Fibroblast of skin of back (primary cell): ENCODE data around the gene IRS1. TPM values are rescaled to one million over a fixed set of nuclear protein-coding genes. Genes with fewer than 3 reads are reported as not detected.
A peak's percentile ranks its signal among the peaks of the same experiment; 100 is the strongest.
"Not testable (repeated sequence)": the region's sequence is repeated elsewhere in the genome, so short reads cannot be mapped to it uniquely, and the experiment has no call there.

Experiments used
- DNase-seq: peaks from one replicate; pipeline ENCODE4 v3.0.0-alpha.2; 2013
- polyA plus RNA-seq, 2 experiments: library from polyadenylated mRNA; unstranded; fragments of 120-200 nt; gene quantifications; one replicate each; pipeline ENCODE4 v1.2.1, GENCODE V29; 2013; ENCODE audit not compliant: insufficient read length in 2 of 2

Gene IRS1
- polyA plus RNA-seq (2013, experiment 1 of 2; ENCODE audit: insufficient read length) = 8.6 TPM
- 5.6 TPM for polyA plus RNA-seq (2013, experiment 2 of 2; ENCODE audit: insufficient read length)

GRCh38 chr2:226799211-226799975 is at the start of gene IRS1:
Gene IRS1 (minus strand): TSS chr2:226799820. CDS start chr2:226798738, 1,082 bp downstream.
- DNase-seq = peak; percentile 81

DNA sequence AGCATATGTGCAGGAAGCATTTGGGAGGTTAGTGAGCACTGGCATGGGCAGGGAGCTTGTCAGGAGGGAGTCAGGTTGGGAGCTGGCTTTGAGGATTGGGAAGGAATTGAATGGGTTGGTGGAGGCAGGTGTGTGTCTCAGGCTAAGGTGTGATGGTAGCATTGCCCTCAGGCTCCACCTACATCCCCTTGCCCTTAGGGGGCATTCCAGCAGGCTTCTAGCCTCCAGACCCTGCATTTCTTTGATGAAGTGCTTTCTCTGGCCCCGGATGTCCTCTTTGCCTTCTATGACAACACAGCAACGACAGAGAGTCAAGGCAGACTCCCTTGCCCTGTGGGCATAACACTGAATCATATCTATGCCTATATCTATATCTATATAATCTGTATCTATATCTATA is 49.7 kb upstream of the IRS1 start:
- no peak for DNase-seq

GRCh38 chr2:226847511-226847910 is 47.9 kb upstream of the IRS1 start:
- no peak for DNase-seq

GRCh38 chr2:226847090-226847489 is 47.5 kb upstream of the IRS1 start:
- no peak for DNase-seq

- DNase-seq = no peak
Measured at GRCh38 chr2:226845386-226846116, 45.9 kb upstream of the IRS1 start.

GRCh38 chr2:226843001-226843400 is 43.4 kb upstream of the IRS1 start:
- not testable (repeated sequence) for DNase-seq

- no peak for DNase-seq
Measured at GRCh38 chr2:226839951-226840350, 40.3 kb upstream of the IRS1 start.

DNA sequence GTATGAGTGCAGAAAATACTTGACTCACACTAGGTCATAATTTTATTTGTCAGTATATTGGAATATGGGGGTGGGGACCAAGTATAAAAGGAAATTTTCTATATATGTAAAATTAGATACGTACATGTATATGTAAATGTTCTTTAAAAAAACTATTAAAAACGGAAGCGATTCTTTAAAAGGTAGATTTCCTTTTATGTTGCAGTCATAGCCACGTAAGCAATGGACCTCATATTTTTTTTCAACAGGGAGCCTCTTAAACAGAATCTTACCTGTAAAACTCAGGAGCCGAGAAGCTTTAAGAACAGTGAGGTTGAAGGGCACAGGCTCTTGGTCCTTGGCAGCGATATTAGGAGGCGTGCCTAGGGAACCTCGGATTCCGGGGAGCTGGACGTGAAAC is 39.5 kb upstream of the IRS1 start:
- no peak for DNase-seq

- DNase-seq = no peak
Measured at GRCh38 chr2:226838722-226839121, 39.1 kb upstream of the IRS1 start.

- no peak for DNase-seq
Measured at GRCh38 chr2:226837787-226838603, 38.4 kb upstream of the IRS1 start.

- DNase-seq = no peak
Measured at GRCh38 chr2:226837334-226837733, 37.7 kb upstream of the IRS1 start.

GRCh38 chr2:226836548-226836885 is 36.9 kb upstream of the IRS1 start:
- no peak for DNase-seq

DNA sequence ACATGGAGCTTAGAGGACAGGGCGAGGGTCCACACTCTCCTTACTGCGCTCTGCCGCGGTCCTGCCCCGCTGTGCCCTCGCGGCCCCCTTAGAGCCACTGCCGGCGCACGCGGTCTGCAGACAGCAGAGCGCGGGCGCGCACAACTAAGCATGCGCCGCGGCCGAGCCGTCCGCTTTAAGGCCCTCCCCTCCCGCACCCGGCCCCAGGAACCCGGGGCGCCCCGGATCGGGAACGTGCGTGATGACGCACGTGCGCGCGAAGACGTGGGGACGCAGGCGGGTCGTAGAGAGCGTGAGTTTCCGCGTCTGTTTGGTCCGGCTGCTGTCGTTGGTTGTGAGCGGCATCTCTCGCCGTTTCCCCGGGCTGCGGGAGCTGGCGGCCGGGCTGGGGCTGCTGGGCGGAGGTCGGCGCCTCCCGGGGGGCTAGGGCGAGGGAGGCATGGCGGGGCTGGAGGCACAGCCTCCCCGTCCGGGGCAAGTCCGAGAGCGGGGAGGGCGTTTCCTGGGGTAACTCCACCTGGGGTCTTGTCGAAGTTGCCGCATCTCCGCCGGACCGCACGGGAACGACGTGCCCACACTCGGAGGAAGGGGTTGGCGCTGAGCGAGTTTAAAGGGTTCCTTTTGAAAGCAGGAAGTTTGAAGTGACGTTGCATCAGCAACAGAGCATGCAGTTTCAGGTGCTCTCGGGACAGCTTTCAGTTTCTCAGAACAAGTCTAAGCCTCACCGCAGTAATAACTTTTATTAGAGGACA is 36.4 kb upstream of the IRS1 start, which contains the start of gene RHBDD1:
Gene RHBDD1, plus strand, starts transcription at position 259 of the 752 bp plus-strand sequence. CDS start 28,640 bp downstream, outside the sequence.
- DNase-seq = peak; percentile 96

DNA sequence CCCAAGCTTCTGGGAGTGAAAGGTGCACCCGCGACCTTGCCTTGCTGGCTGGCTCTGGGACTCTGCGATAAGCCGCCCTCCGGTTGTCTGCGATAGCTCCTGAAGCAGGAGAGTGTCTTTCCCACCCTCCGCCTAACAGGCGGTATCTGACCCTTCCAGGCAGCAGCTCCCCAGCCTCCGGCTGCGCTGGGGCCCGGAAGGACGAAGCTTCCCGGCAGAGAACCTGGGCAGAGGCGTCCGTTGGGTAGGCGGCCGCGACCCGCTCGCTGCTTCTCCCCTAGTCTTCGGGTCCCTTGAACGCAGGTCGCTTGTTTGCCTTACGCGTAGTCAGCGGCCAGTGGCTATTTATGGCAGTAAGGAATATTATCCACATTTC is 35.8 kb upstream of the IRS1 start:
- no peak for DNase-seq

- not testable (repeated sequence) for DNase-seq
Measured at GRCh38 chr2:226834880-226835279, 35.3 kb upstream of the IRS1 start.

DNA sequence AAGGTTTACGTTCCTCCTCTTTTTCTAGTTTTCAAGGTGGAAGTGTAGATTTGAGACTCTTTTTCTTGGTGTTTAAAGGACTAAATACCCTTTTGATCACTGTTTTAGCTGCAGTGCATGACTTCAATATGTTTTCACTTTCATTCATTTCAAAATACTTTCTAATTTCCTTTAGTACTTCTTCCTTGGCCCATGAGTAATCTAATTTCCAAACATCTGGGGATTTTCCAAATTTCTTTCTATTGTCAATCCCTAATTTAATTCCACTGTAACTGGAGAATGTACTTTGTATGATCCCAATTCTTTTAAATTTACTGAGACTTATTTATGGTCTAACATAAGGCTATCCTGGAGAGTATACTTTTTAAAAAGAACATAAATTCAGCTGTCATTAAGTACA is 32.4 kb upstream of the IRS1 start:
- no peak for DNase-seq

- DNase-seq = no peak
Measured at GRCh38 chr2:226831266-226831665, 31.6 kb upstream of the IRS1 start.

DNA sequence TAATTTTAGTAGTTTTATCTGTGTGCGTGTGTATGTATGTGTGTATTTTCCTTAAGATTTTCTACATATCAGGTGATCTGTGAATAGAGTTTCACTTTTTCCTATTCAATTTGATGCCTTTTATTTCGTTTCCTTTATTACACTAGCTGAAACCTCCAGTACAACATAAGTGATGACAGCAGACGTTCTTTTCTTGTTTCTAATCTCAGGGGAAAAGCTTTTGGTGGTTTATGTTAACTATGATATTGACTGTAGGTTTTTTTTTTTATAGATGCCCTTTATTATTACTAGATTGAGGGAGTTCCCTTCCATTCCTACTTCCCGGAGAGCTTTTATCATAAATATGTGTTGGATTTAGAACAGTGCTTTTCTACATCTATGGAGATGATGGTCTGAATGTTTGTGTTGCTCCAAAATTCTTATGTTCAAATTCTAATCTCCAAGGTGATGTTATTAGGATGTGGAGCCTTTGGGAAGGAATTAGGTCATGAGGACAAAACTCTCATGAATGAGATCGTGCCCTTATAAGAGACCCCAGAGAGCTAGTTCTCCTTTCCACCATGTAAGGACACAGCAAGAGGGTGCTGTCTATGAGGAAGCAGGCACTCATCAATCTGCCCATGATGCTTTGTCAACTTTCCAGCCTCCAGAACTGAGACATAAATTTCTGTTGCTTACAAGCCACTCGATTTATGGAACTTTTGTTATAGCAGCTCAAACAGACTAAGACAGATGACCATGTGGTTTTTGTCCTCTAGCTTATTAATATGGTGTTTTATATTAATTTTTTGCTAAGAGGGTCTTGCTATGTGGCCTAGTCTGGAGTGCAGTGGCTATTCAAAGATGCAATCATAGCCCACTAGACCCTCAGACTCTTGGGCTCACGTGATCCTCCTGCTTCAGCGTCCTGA is 30.4 kb upstream of the IRS1 start:
- DNase-seq = no peak

DNA sequence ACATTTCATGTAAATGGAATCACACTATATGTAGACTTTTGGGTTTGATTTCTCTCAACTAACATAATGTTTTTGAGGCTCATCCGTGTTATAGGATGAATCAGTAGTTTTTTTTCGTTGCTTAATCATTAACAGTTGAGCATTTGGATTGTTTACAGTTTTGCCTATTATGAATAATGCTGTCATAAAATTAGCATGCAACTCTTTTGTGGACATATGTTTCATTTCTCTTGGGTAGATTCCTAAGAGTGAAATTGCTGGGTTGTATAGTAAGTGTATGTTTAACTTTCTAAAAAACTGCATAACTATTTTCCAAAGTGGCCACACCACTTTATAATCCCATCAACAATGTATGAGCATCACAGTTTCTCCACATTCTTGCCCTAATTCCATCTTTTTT is 28.6 kb upstream of the IRS1 start:
- DNase-seq = peak; percentile 2

DNA sequence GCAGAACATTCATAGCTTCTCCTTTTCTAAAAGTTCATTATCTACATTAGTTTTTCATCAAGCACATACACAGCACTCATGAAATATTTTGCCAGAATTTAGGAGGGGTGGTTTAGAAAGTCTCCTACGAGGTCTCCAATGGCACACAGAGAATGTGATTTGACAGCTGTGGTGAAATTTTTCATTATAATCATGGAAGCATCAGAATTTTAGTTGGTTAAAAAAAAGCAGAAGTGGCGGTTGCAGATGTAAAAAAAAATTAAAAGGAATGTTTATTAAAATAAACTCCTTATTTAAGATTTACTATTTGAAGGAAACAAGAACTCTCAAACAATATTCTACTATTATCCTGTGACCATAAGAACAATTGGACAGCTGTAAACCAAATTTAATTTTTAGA is 25.4 kb upstream of the IRS1 start:
- DNase-seq = no peak

DNA sequence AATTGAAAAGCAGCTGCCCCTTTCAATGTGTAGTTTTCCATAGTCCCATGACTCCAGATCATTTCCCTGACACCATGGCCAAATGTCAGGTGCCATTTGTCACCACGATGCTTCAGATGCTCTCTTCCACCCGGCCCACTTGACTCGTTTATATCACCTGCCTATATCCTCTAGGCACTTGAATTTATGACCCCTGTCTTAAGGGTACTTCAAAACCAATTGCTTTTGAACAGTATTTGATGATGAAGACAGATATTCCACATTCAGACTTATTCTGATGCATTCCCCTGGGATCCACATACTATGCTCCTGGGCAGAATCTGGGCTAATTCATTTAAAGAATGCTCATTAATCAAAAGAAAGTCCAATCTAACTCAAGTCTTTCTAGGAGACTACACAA is 19.3 kb upstream of the IRS1 start:
- no peak for DNase-seq
